CD4-positive, alpha-beta T cell treated with Interleukin-2 at 100 ng/mL for 4 hours (primary cell): Measurements from ENCODE around the gene CXCL1.

Experiments used
- DNase-seq: peaks from one replicate; pipeline ENCODE4 v3.0.0-alpha.2; 2020; ENCODE audit warnings: low spot score

Gene CXCL1

DNA sequence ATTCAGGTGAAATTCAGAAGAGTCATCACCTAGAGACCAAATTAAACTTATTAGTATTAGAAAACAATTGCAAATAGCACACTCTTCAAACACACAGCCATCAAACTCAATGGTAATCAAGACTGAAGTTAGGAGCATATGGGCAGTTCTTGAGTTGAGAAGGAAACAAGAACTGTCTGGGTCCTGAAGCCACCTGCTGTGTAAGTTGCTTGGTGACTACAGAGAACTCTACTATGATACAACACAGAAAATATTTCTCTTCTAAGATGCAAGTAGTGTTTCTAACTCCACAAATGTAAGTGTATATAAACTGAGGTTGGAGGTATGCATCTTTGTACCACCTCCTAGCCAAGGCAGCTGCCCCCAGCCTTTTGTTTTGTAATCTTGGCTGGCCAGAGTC lies 16.4 kb upstream of the CXCL1 start:
- no peak for DNase-seq

DNA sequence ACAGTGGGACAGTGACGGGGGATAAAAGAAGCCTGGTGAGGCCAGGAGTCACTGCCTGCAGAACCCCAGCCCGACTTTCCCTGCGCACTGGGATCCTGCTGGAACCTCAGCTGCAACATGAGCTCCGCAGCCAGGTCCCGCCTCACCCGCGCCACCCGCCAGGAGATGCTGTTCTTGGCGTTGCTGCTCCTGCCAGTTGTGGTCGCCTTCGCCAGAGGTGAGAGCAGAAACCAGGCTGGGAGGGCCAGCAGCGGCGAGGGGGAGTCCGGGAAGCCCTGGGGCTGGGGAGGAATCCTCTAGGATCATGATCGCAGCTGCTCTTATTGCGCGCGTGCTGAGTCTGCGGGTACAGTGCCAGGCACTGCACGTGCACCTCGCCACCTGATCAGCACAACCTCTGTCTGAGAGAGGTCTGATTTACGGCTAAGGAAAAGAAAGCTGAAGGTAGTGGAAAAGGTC lies 15.9 kb upstream of the CXCL1 start, which contains the start of gene PF4V1:
TSS of gene PF4V1 (plus strand) at position 51 of the 459 bp plus-strand sequence. CDS start at position 118, 67 bp downstream.
- no peak for DNase-seq

DNA sequence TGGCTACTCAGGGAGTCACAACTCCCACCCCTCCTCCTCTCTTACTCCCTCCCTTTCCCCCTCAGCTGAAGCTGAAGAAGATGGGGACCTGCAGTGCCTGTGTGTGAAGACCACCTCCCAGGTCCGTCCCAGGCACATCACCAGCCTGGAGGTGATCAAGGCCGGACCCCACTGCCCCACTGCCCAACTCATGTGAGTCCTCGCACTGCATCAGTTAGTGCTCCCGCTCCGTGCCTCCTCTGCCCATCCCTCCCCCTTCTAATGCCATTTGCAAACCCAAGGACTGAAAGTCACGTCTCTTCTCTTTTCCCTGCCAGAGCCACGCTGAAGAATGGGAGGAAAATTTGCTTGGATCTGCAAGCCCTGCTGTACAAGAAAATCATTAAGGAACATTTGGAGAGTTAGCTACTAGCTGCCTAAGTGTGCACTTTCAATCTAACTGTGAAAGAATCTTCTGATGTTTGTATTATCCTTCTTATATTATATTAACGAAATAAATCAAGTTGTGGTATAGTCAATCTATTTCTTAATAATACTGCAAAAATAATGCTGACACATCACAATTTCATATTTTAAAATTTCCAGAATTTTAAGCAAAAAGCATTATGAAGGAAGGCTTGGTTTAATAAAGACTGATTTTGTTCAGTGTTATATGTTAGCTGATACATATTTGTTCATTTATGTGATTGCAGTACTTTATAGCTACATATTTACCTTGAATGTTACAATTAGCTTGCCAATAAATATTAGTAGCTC lies 15.3 kb upstream of the CXCL1 start:
- DNase-seq, result no peak

DNA sequence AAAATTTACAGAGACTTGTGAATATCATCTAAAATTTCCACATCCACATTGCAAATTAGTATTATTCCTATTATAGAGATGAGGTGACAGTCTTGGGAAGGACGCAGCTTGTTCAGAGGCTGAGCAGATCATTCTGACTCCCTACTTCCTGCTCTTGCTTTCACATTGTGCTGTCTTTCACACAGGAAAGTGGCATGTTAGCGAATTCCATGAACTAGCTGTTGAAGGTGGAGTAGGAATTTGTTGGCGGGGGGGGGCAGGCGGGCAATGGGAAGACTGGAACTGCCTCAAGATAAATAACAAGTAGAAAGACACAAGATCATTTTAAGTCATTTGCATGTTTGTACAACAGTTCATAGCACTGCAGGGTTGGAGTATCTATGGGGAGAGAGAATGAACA lies 13.8 kb upstream of the CXCL1 start:
- DNase-seq, result no peak

DNA sequence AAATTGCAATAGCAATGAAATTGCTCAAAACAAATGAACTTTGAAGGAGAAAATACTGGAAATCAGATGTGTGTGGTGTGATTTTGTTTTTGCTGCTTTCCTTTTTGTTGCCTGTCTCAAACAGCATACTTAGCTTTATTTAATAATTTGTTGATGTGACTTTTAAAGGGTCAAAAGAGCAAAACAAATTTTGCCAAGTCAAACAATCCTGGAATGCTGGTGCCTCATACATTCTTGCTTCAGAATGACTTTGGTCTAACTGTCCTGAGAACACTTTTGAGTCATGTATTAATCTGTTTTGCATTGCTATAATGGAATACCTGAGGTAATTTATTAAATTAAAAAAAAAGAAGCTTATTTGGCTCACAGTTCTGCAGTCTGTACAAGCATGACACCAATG lies 12.7 kb upstream of the CXCL1 start:
- DNase-seq, result no peak

DNA sequence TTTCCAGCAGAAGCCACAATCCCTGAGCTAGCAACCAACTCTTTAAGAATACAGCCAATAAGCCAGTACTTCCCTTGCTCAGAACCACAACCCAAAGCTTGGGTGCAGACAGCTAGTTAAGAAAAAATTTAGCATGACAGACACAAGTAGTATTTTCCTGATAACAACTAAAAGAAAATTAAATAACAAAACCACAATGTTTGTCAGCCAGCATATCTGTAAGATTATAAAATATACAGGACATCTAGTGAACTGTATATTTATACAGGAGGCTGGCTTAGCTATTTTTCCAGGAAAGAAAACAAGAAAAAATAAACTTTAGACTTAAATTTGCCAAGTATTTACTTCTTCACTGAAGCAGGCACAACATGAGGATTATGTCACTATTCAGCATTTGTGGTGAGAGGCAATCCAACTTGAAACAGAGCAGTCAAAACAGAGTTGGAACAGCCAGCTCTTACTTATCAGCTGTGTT lies 9.5 kb upstream of the CXCL1 start:
- DNase-seq, result no peak

DNA sequence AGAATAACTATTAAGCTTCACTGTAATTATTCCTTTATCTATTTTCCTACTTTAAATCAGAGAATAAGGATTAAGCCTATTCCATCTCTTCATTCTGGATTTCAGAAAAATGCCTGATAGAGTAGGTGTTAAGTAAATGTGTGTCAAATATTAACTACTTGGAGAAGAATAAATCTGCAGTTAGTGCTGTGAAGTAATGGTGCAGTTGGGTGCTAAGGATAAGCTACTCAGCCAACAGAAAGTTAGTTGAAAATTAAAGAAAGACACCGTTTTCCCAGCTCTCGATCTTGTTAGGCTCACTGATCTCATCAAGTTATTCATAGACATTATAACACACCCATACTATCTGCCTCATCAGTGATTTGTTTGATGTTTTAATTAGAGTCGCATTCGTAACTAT lies 9.0 kb upstream of the CXCL1 start:
- no peak for DNase-seq

DNA sequence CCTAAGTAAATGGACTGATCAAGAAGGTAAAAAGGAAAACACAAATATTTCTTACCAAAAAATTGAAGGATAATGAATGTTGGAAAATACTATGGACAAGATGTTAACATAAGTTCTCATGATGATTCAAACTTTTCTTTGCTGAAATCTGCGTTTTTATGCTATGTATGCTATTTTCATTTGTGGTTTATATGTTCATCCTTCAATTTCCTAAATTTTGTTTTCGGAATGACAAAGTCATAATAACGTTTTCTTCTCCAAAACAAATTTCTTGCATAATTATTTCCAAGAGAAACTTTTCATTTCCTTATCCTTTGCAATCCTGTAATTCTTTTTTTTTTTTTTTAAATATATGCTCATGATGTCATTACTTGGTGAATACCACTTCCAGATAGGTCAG lies 8.3 kb upstream of the CXCL1 start:
- no peak for DNase-seq

DNA sequence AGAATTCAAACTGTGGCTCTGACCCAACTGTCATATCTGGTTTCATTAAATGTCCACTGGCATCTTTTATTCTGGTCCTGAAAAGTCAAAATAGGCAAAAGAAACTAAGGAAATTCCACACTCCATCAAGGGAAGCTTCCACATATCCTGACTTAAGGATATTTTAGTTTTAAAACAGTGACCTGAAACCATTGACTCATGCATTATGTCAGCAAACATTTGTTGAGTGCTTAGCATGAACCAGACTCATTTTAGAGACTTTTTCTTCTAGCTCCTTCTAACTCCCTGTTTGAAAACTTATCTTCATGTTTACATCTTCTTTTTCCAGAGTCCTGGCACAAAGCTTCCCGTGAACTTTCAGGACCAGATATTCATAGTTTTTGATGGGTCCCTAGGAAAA lies 6.9 kb upstream of the CXCL1 start:
- no peak for DNase-seq

DNA sequence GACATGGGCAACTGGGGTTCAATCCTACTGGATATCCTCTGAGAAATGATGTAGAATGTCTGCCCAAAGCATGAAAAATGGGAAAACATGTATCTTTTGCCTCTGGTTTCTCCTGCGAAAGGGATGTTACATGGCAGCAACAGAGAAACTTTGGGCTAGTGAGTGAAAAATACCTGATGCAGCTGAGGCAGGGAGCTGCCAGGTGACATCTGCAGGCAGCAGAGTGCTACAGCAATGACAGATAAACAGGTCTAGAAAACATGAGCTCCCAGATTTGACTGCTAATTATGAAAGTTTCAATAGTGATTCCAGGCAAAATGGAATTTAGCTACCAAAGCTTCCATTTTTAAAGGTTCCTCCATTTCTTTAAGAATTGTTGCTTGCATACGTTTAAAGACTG lies 4.8 kb upstream of the CXCL1 start:
- no peak for DNase-seq

DNA sequence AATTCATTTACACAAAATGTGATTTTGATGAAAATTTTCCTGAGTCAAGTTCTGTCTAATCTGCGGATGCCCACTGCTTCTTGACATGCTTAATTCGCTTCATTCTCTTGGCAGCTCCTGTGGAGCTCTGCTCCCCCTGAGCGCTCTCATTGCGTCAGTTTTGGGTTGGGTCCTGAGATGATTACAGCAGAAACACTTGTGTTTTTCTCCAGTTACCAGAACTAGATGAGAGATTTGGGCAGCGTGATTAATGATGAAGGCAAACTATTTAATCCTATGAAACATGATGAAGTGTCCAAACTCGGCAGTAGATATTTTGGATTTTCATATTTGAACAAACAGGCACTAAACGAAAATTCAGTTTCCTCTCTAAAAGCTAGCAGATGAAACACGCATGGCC lies 4.2 kb upstream of the CXCL1 start:
- no peak for DNase-seq

DNA sequence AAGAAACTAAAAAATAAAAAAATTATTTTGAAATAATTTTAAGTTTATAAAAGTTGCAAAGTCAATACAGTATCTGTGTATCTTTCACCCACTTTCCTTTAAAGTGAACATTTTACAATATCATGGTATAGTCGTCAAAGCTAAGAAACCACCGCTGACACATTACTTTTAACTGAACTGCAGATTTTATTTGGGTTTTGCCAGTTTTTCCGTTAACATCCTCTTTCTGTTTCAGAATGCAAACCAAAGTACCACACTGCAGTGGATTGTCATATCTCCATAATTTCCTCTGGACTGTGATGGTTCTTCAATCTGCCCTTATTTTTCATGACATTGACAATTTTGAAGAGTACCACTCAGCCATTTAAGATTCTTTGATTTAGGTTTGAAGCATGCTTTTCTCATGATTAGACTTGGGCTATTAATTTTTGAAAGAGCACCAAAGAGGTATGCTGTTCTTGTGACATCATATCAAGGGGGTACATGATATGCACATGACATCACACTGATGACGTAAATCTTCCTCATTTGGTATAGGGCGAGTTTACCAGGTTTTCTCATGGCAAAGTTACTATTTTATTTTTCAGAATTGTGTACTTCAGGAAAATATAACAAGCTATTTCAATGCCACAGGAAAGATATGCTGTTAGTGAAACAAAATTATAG lies 3.6 kb upstream of the CXCL1 start:
- DNase-seq, result no peak

DNA sequence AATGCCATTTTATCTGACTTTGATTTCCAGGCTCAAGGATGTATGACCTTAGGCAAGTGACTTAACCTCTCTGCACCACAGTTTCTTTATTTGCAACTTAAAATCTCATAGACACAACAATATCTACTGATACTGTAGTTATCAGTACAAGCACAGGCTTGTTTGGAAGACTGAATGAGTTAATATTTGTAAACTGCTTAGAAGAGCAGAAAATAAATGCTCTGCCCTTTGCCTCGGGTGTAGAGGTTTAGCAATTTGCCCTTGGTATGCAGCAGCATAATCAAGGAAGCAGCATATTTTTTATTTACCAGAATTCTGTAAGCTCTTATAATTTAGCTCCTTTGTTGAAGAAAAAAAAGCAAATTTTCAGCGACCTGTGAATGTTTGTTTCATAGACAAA lies 2.9 kb upstream of the CXCL1 start:
- DNase-seq, result no peak

DNA sequence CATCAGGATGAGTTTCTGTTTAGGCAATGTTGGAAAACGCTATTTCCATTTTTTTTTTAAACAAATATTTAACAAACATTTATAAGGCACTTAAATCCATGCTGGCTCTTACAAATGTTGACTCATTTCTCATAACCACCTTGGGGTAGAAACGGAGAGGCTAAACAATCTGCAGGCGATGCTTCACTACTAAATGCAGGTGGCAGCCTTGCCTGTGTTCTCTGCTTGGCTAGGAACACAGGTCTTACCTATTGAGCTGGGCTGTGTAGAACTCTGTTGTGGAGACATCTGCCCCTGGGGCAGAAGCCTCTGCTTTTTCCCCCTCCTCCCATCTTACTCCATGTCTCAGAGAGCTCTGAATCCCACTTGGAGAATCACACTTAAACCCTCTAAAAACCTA lies 1.4 kb upstream of the CXCL1 start:
- DNase-seq, result no peak

DNA sequence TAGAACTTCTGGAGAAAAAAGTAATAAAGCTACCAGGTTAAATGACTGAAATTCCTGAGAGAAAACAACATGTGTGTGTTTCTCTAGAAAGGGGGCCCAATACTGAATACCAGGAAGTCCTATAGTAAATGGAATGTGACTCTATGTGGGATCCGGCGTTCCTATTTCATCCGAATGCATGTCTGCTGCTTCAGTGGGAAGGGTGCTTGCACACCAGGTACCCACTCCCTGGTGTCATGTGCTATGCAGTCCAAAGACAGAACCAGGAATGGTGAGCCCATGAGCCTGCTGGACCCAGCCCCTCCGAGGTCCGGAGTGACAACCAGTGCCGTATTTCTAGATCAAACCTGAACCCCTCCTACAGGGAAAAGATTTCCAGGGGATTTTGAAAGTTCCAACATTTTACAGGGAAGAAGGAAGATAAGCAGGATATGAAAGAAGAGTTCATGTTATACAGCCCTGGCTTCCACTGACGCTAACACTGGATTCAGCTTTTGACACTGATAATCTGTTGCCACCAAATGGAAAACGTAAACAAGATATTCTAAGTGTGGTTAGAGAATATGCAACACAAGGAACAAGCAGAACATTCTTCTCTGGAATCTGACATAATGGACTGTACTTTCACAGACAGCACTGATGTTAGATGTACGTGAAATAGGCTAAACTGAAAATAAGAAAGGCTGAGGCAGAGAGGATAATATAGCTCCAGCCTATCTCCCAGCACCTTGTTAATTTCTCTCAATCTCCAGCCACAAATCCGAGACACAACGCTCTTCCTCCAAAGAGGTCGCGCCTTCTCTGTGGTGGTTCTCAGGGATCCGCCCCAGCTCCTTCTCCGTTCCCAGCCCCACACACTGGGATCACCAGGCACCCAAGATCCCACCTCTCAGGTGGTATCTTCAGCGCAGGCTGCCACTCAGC lies 725 bp upstream of the CXCL1 start:
- DNase-seq, result no peak

DNA sequence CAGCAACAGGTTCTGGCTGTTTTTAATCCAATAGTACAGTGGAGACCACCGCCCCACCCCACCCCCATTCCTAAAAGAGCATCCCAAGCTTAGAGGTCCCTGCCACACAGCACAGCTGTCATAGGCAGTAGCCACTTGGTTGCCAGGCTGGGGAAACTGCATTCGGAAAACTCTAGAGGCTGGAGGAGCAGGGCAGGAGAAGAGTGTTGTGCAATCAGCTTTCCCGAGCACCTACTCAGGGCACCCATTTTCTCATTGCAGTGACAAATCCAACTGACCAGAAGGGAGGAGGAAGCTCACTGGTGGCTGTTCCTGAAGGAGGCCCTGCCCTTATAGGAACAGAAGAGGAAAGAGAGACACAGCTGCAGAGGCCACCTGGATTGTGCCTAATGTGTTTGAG lies 1.1 kb downstream of the CXCL1 start:
- no peak for DNase-seq

DNA sequence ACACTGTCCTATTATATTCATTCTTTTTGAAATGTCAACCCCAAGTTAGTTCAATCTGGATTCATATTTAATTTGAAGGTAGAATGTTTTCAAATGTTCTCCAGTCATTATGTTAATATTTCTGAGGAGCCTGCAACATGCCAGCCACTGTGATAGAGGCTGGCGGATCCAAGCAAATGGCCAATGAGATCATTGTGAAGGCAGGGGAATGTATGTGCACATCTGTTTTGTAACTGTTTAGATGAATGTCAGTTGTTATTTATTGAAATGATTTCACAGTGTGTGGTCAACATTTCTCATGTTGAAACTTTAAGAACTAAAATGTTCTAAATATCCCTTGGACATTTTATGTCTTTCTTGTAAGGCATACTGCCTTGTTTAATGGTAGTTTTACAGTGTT lies 1.6 kb downstream of the CXCL1 start:
- no peak for DNase-seq

DNA sequence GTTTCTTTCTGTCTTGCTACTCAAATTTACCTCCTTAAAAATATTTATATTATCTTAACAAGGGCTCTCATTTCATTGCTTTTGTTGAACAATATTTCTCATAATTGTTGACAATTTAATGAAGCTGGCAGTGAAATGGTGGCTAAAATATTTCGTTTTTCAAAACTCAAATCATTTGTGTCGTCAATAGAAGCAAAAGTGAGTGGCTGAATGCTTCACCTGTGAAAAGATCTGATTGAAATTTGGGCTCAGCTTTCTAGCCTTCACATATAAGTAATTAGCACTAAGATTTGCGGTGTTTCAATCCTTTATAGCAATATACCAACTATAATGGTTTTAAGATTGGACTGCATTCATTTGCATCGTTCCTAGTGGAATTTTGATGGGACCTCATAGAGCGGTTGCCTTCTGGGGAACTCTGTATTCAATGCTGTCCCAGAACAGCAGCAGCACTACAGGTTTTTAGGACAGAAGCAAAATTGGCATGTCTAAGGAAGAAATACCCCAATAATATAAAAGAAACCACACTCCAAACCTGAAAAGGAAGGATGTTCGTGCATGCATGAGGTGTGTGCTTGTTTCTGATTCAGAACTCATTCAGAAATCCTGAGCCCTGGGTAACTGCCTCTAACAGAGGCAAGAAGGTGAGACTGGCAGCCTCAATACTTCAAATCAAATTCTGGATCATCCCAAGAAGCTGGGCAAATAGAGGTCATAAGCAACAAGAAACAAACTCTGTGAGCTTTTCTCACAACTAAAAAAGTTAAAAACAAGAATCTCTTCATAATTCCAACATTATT lies 2.5 kb downstream of the CXCL1 start:
- DNase-seq, result no peak

DNA sequence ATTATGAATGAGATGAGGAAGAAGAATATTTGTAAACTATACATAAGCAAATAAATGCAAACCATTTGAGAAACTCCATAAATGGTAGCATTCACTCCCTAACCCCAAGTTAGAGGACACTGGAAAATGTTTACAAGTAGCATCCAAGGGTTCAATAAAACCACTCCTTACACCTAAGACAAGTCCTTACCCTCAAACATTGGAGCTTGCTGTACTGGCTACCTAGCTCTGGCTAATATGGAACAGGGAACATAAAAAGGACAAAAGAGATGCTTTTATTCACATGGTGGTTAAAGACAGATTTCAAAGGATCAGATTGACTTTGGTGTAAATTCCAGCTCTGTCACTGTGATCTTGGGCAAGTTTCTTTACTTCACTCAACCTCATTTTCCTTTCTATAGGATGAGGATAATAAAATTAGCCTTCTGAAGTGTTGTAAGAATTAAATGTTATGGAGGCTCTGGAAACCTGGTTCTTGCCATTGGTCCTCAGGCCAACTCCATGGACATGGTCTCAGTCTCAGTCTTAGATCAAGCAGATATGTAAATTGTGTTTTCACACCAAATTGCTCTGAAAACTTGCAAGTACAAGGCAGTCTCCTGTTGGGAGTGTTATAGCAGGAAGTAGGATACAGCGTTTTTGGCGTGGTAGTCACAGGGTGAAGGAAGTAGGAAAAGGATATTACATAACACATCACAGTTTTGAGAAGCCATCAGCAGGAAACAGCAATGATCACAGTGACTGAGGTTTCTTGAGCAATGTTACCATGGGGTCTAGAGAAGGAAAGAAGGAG lies 3.3 kb downstream of the CXCL1 start:
- no peak for DNase-seq

DNA sequence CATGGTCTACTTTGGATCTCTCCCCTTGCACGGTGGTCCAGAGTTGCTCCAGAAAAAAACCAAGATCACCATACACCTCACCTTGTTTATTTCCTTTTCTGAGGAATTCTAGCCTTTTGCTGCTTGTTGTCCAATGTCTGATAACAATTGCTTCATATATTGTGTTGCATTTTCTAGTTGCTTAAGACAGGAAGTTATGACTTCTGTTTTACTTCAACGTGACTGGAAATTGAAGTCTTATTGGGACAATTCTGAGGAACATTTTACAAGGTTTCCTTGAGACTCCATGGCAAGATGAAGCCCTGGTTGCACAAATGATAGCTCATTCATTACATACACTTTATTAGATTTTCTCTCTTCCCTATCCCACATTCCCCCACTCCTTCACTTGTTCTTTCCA lies 5.2 kb downstream of the CXCL1 start:
- DNase-seq, result no peak

DNA sequence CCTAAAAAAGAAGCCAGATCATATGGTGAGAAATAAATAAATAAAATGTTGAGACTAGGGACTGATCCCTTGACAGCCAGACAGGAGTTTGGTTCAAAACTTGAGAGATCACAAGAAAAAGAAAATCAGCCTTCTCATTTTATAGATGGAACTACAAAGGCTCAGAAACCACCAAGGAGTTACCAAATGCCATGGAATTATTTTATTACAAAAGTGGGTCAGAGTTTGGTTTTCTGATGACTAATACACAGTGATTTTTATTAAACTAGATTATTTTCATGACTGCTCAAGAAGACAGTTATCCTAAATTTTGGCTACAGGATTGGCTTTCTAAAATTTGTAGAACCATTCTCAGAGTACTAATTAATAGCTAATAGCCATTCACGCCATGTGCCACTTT lies 6.2 kb downstream of the CXCL1 start:
- DNase-seq, result no peak
